SK-N-MC (cell line): ENCODE results near the gene ADARB2.

ENCODE experiments used
- EZH2 ChIP-seq: fragments of 200-600 bp; sonication (generic); IDR thresholded peaks from one replicate; pipeline ENCODE4 v1.6.1; 2017; ENCODE audit warnings: antibody characterized with exemption
- FOXP2 ChIP-seq: optimal IDR thresholded peaks from 2 replicates; pipeline ENCODE3; 2011; ENCODE audit warnings: mild to moderate bottlenecking, moderate library complexity; ENCODE audit not compliant: insufficient read depth; ENCODE audit errors: extremely low read length, control extremely low read depth
- POLR2AphosphoS5 ChIP-seq: IDR thresholded peaks from 2 replicates; pipeline ENCODE4 v1.6.1; 2012; ENCODE audit warnings: mild to moderate bottlenecking, low read depth, low read length, borderline replicate concordance

DNA sequence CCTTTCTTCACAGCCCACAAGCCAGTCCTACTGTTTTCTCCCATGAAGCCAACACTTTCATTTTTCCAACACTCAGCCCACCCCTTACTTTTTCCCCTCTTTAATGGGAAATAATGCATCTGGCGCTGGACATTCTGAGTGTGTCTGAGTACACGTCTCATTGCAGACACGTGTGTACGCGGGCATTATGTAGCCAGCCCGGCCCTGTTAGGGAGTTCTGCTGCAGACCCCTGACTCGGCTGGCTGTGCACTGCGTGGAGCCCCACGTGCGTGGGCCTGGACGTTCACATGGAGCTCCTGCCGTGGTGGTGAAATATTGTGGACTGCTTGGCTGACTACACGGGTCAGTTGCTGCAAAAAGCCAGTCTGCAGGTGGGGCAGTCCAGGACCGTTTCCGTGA lies 233.0 kb downstream of the ADARB2 start:
- TF ChIP-seq FOXP2 (no peak), POLR2AphosphoS5 (no peak), EZH2 (no peak)
